Mesothelial cell of epicardium (in vitro differentiated cells): ENCODE measurements around the gene KRT8. TPM values are rescaled to one million over a fixed set of nuclear protein-coding genes. Genes with fewer than 3 reads are reported as not detected.

Experiments used
- DNase-seq, 2 experiments: peaks; one replicate each; pipeline ENCODE4 v3.0.0; 2021; ENCODE audit warnings: low spot score in 2 of 2; ENCODE audit not compliant: unreplicated experiment in 2 of 2
- H3K27ac Mint-ChIP-seq: 2 replicates; pipeline ENCODE4 v1.8.0; 2021; ENCODE audit warnings: mixed read lengths
- H3K27me3 Mint-ChIP-seq: 2 replicates; pipeline ENCODE4 v1.8.0; 2021; ENCODE audit warnings: low read depth, mixed read lengths
- H3K36me3 Mint-ChIP-seq: 2 replicates; pipeline ENCODE4 v1.8.0; 2021; ENCODE audit warnings: mixed read lengths
- H3K4me1 Mint-ChIP-seq: 2 replicates; pipeline ENCODE4 v1.8.0; 2021; ENCODE audit warnings: mixed read lengths
- H3K4me3 Mint-ChIP-seq: 2 replicates; pipeline ENCODE4 v1.8.0; 2021; ENCODE audit warnings: mild to moderate bottlenecking, moderate library complexity, mixed read lengths
- H3K9me3 Mint-ChIP-seq: 2 replicates; pipeline ENCODE4 v1.8.0; 2021; ENCODE audit warnings: mixed read lengths
- CTCF ChIP-seq: fragments of 200-600 bp; sonication (generic); IDR thresholded peaks from one replicate; pipeline ENCODE4 v1.5.0; 2021; ENCODE audit warnings: antibody characterized with exemption; ENCODE audit not compliant: unreplicated experiment
- total RNA-seq: library from RNA; stranded (reverse); gene quantifications from 3 replicates; pipeline ENCODE4 v1.2.1, GENCODE V29; 2021

The KRT8 gene
- total RNA-seq, 1 donor from 2014 or later, result 1,131 TPM

DNA sequence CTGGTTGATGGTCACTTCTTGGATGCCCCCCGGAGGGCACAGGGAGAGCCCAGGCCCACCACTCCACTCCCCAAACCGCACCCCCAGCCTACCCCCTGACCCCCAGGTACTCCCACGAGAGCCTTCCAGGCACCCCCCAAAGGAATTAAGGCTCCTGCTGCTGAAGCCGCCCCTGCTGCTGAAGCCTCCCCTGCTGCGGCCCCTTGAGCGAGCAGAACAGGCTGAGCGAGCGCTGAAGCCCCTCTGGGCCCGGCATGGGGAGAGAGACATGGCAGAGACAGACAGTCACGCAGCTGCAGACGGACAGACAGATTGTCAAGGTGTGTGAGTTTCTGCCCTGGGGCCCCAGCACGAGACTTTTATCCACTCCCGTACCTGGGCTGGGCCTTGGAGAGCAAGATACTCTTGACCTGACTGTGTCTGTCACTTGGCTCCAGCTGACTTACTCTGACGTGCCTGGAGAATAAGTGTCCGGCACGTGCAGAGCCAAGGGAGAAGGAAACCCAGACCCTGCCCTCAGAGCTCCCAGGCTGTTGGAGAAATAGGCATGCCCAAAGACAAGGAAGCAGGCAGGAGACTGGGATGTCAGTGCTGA, 56.1 kb downstream of the KRT8 start, which contains the start of gene KRT78:
TSS of gene KRT78 (minus strand) at position 334 of the 595 bp plus-strand sequence. CDS start at position 270, 64 bp downstream.
- Mint-ChIP-seq H3K9me3 (no peaks in the 10 kb centered on the region), H3K27me3 (peaks cover 47% of the 10 kb centered on the region), H3K27ac (no peak within 1 kb of the TSS), H3K4me1 (peaks cover 6% of the 10 kb centered on the region), H3K36me3 (no peaks in the 10 kb centered on the region), H3K4me3 (no peak within 1 kb of the TSS)
- DNase-seq, result no peak
- TF ChIP-seq CTCF, result no peak

DNA sequence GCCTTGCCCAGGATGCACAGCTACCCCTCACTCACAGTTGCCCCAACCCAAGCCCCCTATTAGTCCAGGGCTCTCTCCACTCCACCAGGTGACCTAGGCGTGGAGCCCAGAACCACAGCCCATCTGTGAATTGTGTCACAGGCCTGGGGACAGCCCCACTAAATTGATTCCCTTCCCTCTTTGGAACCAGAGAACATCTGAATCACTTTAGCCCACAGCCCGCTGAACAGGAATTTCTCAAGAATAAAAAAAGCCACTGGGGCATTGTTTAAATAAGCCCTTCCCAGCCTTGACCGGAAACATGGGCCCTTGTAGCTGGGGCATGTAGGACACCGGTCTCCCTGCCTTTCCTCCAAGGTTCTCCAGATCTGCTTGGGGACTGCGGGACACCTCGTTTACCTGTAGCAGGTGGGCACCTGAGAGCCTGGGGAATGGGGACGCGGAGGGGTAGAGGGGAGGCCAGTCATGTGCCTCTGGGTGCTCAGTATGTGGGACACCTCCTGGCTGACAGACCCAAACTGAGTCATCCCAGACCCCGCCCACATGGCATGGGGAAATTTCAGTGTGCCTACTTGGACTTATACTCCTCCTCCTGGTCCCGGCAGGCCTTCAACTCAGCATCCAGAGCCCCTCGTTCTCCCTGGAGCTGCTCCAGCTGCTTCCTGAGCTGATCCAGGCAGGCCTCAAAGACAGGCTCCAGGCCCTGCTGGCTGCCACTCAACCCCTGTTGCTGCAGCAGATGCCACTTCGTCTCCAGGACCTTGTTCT, 57.4 kb downstream of the KRT8 start:
- no peak for TF ChIP-seq CTCF
- H3K36me3 Mint-ChIP-seq, result no peaks in the 10 kb centered on the region
- DNase-seq, result no peak
- no peak overlapping the region for H3K27ac Mint-ChIP-seq
- H3K27me3 Mint-ChIP-seq, result peaks cover 44% of the 10 kb centered on the region
- H3K4me1 Mint-ChIP-seq, result peaks cover 6% of the 10 kb centered on the region
- H3K9me3 Mint-ChIP-seq, result no peaks in the 10 kb centered on the region
- no peak overlapping the region for H3K4me3 Mint-ChIP-seq

Other genes starting within 250 kb of the KRT8 start
- not detected in 3 replicates for gene KRT1, start 224.7 kb downstream of the KRT8 start, total RNA-seq
- not detected in 3 replicates for gene KRT77, start 201.6 kb downstream of the KRT8 start, total RNA-seq
- not detected in 3 replicates for gene KRT76, start 127.7 kb downstream of the KRT8 start, total RNA-seq
- 0.50 to 0.78 TPM (median 0.75 TPM) in 3 replicates for gene KRT3, start 109.0 kb downstream of the KRT8 start, total RNA-seq
- gene KRT4, start 91.0 kb downstream of the KRT8 start, total RNA-seq, result 1.00 to 1.4 TPM (median 1.3 TPM) in 3 replicates
- not detected in 3 replicates for gene KRT79, start 70.8 kb downstream of the KRT8 start, total RNA-seq
- gene KRT78, start 56.1 kb downstream of the KRT8 start, total RNA-seq, result not detected in 3 replicates
- 714 to 762 TPM (median 725 TPM) in 3 replicates for gene KRT18, start 44.0 kb upstream of the KRT8 start, total RNA-seq
- 544 to 576 TPM (median 554 TPM) in 3 replicates for gene EIF4B, start 101.4 kb upstream of the KRT8 start, total RNA-seq
- 78.8 to 91.7 TPM (median 86.4 TPM) in 3 replicates for gene TNS2, start 145.0 kb upstream of the KRT8 start, total RNA-seq
- gene SPRYD3, start 174.3 kb upstream of the KRT8 start, total RNA-seq, result 20.2 to 20.9 TPM (median 20.6 TPM) in 3 replicates
- gene IGFBP6, start 192.6 kb upstream of the KRT8 start, total RNA-seq, result 70.3 to 77.2 TPM (median 75.6 TPM) in 3 replicates
- gene SOAT2, start 198.4 kb upstream of the KRT8 start, total RNA-seq, result 0.13 to 0.40 TPM (median 0.20 TPM) in 3 replicates